Liver (tissue), 9 donors: ENCODE data around the gene SPEG. TPM values are rescaled to one million over a fixed set of nuclear protein-coding genes. Genes with fewer than 3 reads are reported as not detected.

ENCODE experiments used
- DNase-seq: peaks from one replicate; pipeline ENCODE4 v3.0.0-alpha.2; 2017; ENCODE audit warnings: low spot score
- H3K27ac ChIP-seq, 2 donors: one replicate each; pipeline ENCODE4 v1.7.0; 2013; ENCODE audit warnings: inconsistent platforms in 2 of 2, low read length in 2 of 2, control low read depth in 1 of 2, low read depth in 1 of 2, mild to moderate bottlenecking in 1 of 2
- H3K27me3 ChIP-seq, 4 donors: one replicate each; pipeline versions ENCODE4 v1.6.1 to v1.7.0; 2013; ENCODE audit warnings: low read length in 3 of 4, inconsistent platforms in 1 of 4, mild to moderate bottlenecking in 1 of 4, moderate library complexity in 1 of 4; ENCODE audit not compliant: control insufficient read depth in 4 of 4, insufficient read depth in 4 of 4
- H3K36me3 ChIP-seq, 4 donors: one replicate each; pipeline versions ENCODE4 v1.6.1 to v1.7.0; 2013; ENCODE audit warnings: low read length in 3 of 4, mild to moderate bottlenecking in 3 of 4, low read depth in 1 of 4, moderate library complexity in 1 of 4; ENCODE audit not compliant: control insufficient read depth in 4 of 4, insufficient read depth in 3 of 4
- H3K4me1 ChIP-seq, 4 donors: one replicate each; pipeline versions ENCODE4 v1.6.1 to v1.7.0; 2013; ENCODE audit warnings: low read length in 3 of 4, mild to moderate bottlenecking in 3 of 4, moderate library complexity in 1 of 4; ENCODE audit not compliant: control insufficient read depth in 4 of 4, insufficient read depth in 4 of 4
- H3K4me3 ChIP-seq, 3 donors: one replicate each; pipeline versions ENCODE4 v1.6.1 to v1.7.0; 2013; ENCODE audit warnings: low read length in 3 of 3, control low read depth in 1 of 3, low read depth in 1 of 3, mild to moderate bottlenecking in 1 of 3
- H3K9ac ChIP-seq, 2 donors: one replicate each; pipeline ENCODE4 v1.7.0; 2013; ENCODE audit warnings: low read length in 2 of 2, mild to moderate bottlenecking in 2 of 2, moderate library complexity in 2 of 2, control low read depth in 1 of 2, low read depth in 1 of 2
- H3K9me3 ChIP-seq, 4 donors: one replicate each; pipeline versions ENCODE4 v1.6.1 to v1.7.0; 2013; ENCODE audit warnings: low read length in 3 of 4; ENCODE audit not compliant: control insufficient read depth in 4 of 4
- EGR1 ChIP-seq, 2 donors: IDR thresholded peaks; 2 replicates each; pipeline ENCODE4 v1.6.1; 2016 to 2018; ENCODE audit warnings: antibody characterized with exemption in 2 of 2, low read depth in 2 of 2
- FOXA1 ChIP-seq: IDR thresholded peaks from 2 replicates; pipeline ENCODE4 v1.6.1; 2016; ENCODE audit warnings: antibody characterized with exemption
- FOXA2 ChIP-seq: IDR thresholded peaks from 2 replicates; pipeline ENCODE4 v1.6.1; 2016; ENCODE audit warnings: antibody characterized with exemption
- GABPA ChIP-seq, 2 donors: IDR thresholded peaks in 1 of 2; conservative IDR thresholded peaks in 1 of 2; 2 replicates each; pipeline ENCODE4 v1.6.1; 2016; ENCODE audit warnings: antibody characterized with exemption in 2 of 2, mild to moderate bottlenecking in 1 of 2, moderate library complexity in 1 of 2
- HNF4A ChIP-seq, 2 donors: conservative IDR thresholded peaks; 2 replicates each; pipeline ENCODE4 v1.6.1; 2016; ENCODE audit warnings: antibody characterized with exemption in 2 of 2, mild to moderate bottlenecking in 2 of 2
- HNF4G ChIP-seq: IDR thresholded peaks from 2 replicates; pipeline ENCODE4 v1.6.1; 2016; ENCODE audit warnings: antibody characterized with exemption
- NR2F2 ChIP-seq: IDR thresholded peaks from 2 replicates; pipeline ENCODE4 v1.6.1; 2016; ENCODE audit warnings: antibody characterized with exemption
- RAD21 ChIP-seq, 2 donors: IDR thresholded peaks; 2 replicates each; pipeline ENCODE4 v1.6.1; 2016; ENCODE audit warnings: antibody characterized with exemption in 2 of 2, mild to moderate bottlenecking in 2 of 2
- RXRA ChIP-seq, 2 donors: IDR thresholded peaks; 2 replicates each; pipeline ENCODE4 v1.6.1; 2017 to 2018; ENCODE audit warnings: antibody characterized with exemption in 2 of 2, mild to moderate bottlenecking in 1 of 2
- SP1 ChIP-seq: IDR thresholded peaks from 2 replicates; pipeline ENCODE4 v1.6.1; 2018; ENCODE audit warnings: antibody characterized with exemption, mild to moderate bottlenecking
- TAF1 ChIP-seq: conservative IDR thresholded peaks from 2 replicates; pipeline ENCODE4 v1.6.1; 2016; ENCODE audit warnings: antibody characterized with exemption, mild to moderate bottlenecking
- YY1 ChIP-seq: IDR thresholded peaks from 2 replicates; pipeline ENCODE4 v1.6.1; 2016; ENCODE audit warnings: antibody characterized with exemption, mild to moderate bottlenecking
- WGBS: extraction: QIAGEN DNeasy Blood & Tissue Kit; methylation state at CpG from one replicate; pipeline ENCODE4 v1.1.7; 2013; 5-methylcytosine and 5-hydroxymethylcytosine counted together
- polyA plus RNA-seq, 2 donors: library from polyadenylated mRNA; stranded (reverse) in 1 of 2; unstranded in 1 of 2; fragments of 200-250 nt in 1 of 2; fragments of >200 nt in 1 of 2; fragmentation: Nextera tagmentation in 1 of 2; extraction: Ambion mirVana in 1 of 2; gene quantifications; one replicate each; pipeline versions ENCODE4 v1.2.1 to v1.2.3, GENCODE V29; 2013 to 2015
- total RNA-seq, 2 donors: library from RNA; depleted of rRNA; stranded (reverse); fragments of >200 nt; gene quantifications; one replicate each; pipeline ENCODE4 v1.2.3, GENCODE V29; 2014
- TF ChIP-seq, protein P1 (sequence below): IDR thresholded peaks from 2 replicates; pipeline ENCODE4 v1.6.1; 2016; ENCODE audit warnings: antibody characterized with exemption
- TF ChIP-seq, protein P2 (sequence below): IDR thresholded peaks from 2 replicates; pipeline ENCODE4 v1.6.1; 2016; ENCODE audit warnings: antibody characterized with exemption, mild to moderate bottlenecking
- TF ChIP-seq, protein P3 (sequence below): IDR thresholded peaks from 2 replicates; pipeline ENCODE4 v1.6.1; 2016; ENCODE audit warnings: antibody characterized with exemption
- TF ChIP-seq, protein P4 (sequence below): fragments of 150-350 bp; IDR thresholded peaks from 2 replicates; pipeline ENCODE4 v1.5.1; 2017; ENCODE audit warnings: improper control_type of control experiment, low read depth, low read length; ENCODE audit not compliant: missing input control
- TF ChIP-seq, protein P5 (sequence below): IDR thresholded peaks from 2 replicates; pipeline ENCODE4 v1.6.1; 2016; ENCODE audit warnings: antibody characterized with exemption
- donor health status: healthy.
- donor health status: healthy.
- donor health status: healthy.
- donor health status: healthy.
- donor health status: healthy.

The SPEG gene
- total and polyA plus RNA-seq, 4 donors = 0.51 to 0.96 (median 0.66) TPM

DNA sequence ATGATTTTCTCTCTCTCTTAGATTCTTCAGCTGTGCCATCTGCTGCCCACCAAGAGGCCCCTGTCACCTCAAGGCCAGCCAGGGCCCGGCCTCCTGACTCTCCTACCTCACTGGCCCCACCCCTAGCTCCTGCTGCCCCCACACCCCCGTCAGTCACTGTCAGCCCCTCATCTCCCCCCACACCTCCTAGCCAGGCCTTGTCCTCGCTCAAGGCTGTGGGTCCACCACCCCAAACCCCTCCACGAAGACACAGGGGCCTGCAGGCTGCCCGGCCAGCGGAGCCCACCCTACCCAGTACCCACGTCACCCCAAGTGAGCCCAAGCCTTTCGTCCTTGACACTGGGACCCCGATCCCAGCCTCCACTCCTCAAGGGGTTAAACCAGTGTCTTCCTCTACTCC lies 54.7 kb downstream of the SPEG start:
- H3K4me1 ChIP-seq = peaks cover 0 to 7% (median 5%) of the 10 kb centered on the region in 4 donors
- H3K9me3 ChIP-seq = no peaks in the 10 kb centered on the region
- no peak overlapping the region for H3K27ac ChIP-seq
- H3K27me3 ChIP-seq = peaks cover 0 to 8% (median under 1%) of the 10 kb centered on the region in 4 donors
- TF ChIP-seq FOXA1 (no peak), NR2F2 (no peak), RXRA (IDR thresholded peaks at IDR 0.05) (no peak), SP1 (no peak), RAD21 (IDR thresholded peaks at IDR 0.05) (no peak), FOXA2 (no peak), GABPA (IDR thresholded peaks at IDR 0.05 in 1 of 2, conservative IDR thresholded peaks at IDR 0.05 in 1 of 2) (no peak), HNF4A (conservative IDR thresholded peaks at IDR 0.05) (no peak), YY1 (no peak), TAF1 (no peak), HNF4G (no peak), EGR1 (IDR thresholded peaks at IDR 0.05; ENCODE audit: low read depth in 2 of 2) (no peak)
- TF ChIP-seq, protein P1, sequence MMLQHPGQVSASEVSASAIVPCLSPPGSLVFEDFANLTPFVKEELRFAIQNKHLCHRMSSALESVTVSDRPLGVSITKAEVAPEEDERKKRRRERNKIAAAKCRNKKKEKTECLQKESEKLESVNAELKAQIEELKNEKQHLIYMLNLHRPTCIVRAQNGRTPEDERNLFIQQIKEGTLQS = no peak
- TF ChIP-seq, protein P2, sequence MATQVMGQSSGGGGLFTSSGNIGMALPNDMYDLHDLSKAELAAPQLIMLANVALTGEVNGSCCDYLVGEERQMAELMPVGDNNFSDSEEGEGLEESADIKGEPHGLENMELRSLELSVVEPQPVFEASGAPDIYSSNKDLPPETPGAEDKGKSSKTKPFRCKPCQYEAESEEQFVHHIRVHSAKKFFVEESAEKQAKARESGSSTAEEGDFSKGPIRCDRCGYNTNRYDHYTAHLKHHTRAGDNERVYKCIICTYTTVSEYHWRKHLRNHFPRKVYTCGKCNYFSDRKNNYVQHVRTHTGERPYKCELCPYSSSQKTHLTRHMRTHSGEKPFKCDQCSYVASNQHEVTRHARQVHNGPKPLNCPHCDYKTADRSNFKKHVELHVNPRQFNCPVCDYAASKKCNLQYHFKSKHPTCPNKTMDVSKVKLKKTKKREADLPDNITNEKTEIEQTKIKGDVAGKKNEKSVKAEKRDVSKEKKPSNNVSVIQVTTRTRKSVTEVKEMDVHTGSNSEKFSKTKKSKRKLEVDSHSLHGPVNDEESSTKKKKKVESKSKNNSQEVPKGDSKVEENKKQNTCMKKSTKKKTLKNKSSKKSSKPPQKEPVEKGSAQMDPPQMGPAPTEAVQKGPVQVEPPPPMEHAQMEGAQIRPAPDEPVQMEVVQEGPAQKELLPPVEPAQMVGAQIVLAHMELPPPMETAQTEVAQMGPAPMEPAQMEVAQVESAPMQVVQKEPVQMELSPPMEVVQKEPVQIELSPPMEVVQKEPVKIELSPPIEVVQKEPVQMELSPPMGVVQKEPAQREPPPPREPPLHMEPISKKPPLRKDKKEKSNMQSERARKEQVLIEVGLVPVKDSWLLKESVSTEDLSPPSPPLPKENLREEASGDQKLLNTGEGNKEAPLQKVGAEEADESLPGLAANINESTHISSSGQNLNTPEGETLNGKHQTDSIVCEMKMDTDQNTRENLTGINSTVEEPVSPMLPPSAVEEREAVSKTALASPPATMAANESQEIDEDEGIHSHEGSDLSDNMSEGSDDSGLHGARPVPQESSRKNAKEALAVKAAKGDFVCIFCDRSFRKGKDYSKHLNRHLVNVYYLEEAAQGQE = no peak
- TF ChIP-seq, protein P3, sequence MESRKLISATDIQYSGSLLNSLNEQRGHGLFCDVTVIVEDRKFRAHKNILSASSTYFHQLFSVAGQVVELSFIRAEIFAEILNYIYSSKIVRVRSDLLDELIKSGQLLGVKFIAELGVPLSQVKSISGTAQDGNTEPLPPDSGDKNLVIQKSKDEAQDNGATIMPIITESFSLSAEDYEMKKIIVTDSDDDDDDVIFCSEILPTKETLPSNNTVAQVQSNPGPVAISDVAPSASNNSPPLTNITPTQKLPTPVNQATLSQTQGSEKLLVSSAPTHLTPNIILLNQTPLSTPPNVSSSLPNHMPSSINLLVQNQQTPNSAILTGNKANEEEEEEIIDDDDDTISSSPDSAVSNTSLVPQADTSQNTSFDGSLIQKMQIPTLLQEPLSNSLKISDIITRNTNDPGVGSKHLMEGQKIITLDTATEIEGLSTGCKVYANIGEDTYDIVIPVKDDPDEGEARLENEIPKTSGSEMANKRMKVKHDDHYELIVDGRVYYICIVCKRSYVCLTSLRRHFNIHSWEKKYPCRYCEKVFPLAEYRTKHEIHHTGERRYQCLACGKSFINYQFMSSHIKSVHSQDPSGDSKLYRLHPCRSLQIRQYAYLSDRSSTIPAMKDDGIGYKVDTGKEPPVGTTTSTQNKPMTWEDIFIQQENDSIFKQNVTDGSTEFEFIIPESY = no peak
- TF ChIP-seq, protein P4, sequence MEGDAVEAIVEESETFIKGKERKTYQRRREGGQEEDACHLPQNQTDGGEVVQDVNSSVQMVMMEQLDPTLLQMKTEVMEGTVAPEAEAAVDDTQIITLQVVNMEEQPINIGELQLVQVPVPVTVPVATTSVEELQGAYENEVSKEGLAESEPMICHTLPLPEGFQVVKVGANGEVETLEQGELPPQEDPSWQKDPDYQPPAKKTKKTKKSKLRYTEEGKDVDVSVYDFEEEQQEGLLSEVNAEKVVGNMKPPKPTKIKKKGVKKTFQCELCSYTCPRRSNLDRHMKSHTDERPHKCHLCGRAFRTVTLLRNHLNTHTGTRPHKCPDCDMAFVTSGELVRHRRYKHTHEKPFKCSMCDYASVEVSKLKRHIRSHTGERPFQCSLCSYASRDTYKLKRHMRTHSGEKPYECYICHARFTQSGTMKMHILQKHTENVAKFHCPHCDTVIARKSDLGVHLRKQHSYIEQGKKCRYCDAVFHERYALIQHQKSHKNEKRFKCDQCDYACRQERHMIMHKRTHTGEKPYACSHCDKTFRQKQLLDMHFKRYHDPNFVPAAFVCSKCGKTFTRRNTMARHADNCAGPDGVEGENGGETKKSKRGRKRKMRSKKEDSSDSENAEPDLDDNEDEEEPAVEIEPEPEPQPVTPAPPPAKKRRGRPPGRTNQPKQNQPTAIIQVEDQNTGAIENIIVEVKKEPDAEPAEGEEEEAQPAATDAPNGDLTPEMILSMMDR = no peak
- TF ChIP-seq, protein P5, sequence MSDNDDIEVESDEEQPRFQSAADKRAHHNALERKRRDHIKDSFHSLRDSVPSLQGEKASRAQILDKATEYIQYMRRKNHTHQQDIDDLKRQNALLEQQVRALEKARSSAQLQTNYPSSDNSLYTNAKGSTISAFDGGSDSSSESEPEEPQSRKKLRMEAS = no peak
- no peak overlapping the region for H3K9ac ChIP-seq
- no peak for DNase-seq
- WGBS = 80% methylated on average over 9 of the region's 9 CpGs
- H3K4me3 ChIP-seq = no peak overlapping the region
- H3K36me3 ChIP-seq = no peaks in the 10 kb centered on the region

DNA sequence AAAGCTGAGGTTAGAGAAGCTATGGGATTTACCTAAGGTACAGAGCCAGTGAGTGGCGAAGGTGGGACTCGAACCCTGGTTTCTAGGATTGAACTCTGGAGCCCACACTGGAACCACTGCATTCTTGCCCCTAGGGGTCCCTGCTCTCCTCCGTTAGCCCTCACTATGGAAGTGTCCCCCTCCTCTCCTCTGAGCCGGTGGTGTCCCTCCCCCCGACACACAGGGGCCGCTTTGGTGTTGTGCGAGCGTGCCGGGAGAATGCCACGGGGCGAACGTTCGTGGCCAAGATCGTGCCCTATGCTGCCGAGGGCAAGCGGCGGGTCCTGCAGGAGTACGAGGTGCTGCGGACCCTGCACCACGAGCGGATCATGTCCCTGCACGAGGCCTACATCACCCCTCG lies 55.5 kb downstream of the SPEG start:
- H3K9me3 ChIP-seq = no peaks in the 10 kb centered on the region
- H3K4me1 ChIP-seq = no peaks in the 10 kb centered on the region
- 86% methylated on average over 23 of the region's 23 CpGs for WGBS
- no peaks in the 10 kb centered on the region for H3K36me3 ChIP-seq
- no peak for DNase-seq
- no peak overlapping the region for H3K27ac ChIP-seq
- no peak overlapping the region for H3K4me3 ChIP-seq
- peaks cover 0 to 8% (median under 1%) of the 10 kb centered on the region in 4 donors for H3K27me3 ChIP-seq
- no peak overlapping the region for H3K9ac ChIP-seq
- TF ChIP-seq, protein P5 = no peak
- TF ChIP-seq HNF4A (conservative IDR thresholded peaks at IDR 0.05) = no peak
